Measurements from ENCODE around the gene OCRL. TPM values are rescaled to one million over a fixed set of nuclear protein-coding genes. Genes with fewer than 3 reads are reported as not detected.
"Not testable (repeated sequence)": the region's sequence is repeated elsewhere in the genome, so short reads cannot be mapped to it uniquely, and the experiment has no call there.

OCRL gene
- total and polyA plus RNA-seq, 2 of the 13 experiments (the other 11 are each of a cell fraction or from before 2014, with no cell fraction given), result 13.4 to 32.0 TPM

- FAIRE-seq; ATAC-seq; CTCF ChIA-PET (ENCODE audit: low intra/inter-chr PET ratio, low total read pairs); H3K27ac ChIP-seq (ENCODE audit: extremely low read length, insufficient read depth, low read length); H3K79me2 ChIP-seq (ENCODE audit: insufficient read depth, low read length); H3K4me3 ChIP-seq (replicated peaks in 1 of 3; ENCODE audit: insufficient read depth in 1 of 3, low read depth in 2 of 3, low read length in 3 of 3); H2AFZ ChIP-seq (ENCODE audit: low read length); H4K20me1 ChIP-seq (ENCODE audit: insufficient read depth, low read length); intact Hi-C loops (cut with micrococcal nuclease; ENCODE audit: unreplicated experiment); H3K4me1 ChIP-seq (ENCODE audit: insufficient read depth, low read length); H3K27me3 ChIP-seq (ENCODE audit: control insufficient read depth in 1 of 2, insufficient read depth in 2 of 2, low read length in 2 of 2); in situ Hi-C loops (cut with HindIII; ENCODE audit: extremely low pct_ligation_motif_present, low pct_unique_long_range_greater_than_20kb); POLR2A ChIA-PET; DNase-seq (ENCODE audit: low spot score); H3K9me3 ChIP-seq (ENCODE audit: low read length); H3K4me2 ChIP-seq (ENCODE audit: low read depth, low read length); BruUV-seq (replicated peaks); H3K9ac ChIP-seq (ENCODE audit: insufficient read depth, low read depth, low read length): not testable (repeated sequence)
- 100% methylated on average over 4 of the region's 4 CpGs for WGBS (ENCODE audit: low lambda C conversion rate)
- peaks cover 1 to 32% of the 10 kb centered on the region in 2 experiments; a peak in 2 of 5 replicates for H3K36me3 ChIP-seq (replicated peaks in 1 of 2; ENCODE audit: control insufficient read depth in 1 of 2, insufficient read depth in 2 of 2, low read length in 2 of 2)
Observed at GRCh38 chrX:129573652-129574051, 33.6 kb downstream of the OCRL start.

- no peak for ATAC-seq
- Histone ChIP-seq H3K4me3 (replicated peaks in 1 of 3; ENCODE audit: insufficient read depth in 1 of 3, low read depth in 2 of 3, low read length in 3 of 3) (no peak overlapping the region), H3K9me3 (ENCODE audit: low read length) (no peaks in the 10 kb centered on the region), H3K27ac (ENCODE audit: extremely low read length, insufficient read depth, low read length) (no peak overlapping the region), H4K20me1 (ENCODE audit: insufficient read depth, low read length) (no peaks in the 10 kb centered on the region), H3K79me2 (ENCODE audit: insufficient read depth, low read length) (no peaks in the 10 kb centered on the region), H3K27me3 (ENCODE audit: control insufficient read depth in 1 of 2, insufficient read depth in 2 of 2, low read length in 2 of 2) (no peaks in the 10 kb centered on the region), H3K4me2 (ENCODE audit: low read depth, low read length) (no peak overlapping the region), H3K9ac (ENCODE audit: insufficient read depth, low read depth, low read length) (no peak overlapping the region), H3K36me3 (replicated peaks in 1 of 2; ENCODE audit: control insufficient read depth in 1 of 2, insufficient read depth in 2 of 2, low read length in 2 of 2) (peaks cover 1 to 27% of the 10 kb centered on the region in 2 experiments; a peak in 2 of 5 replicates), H2AFZ (ENCODE audit: low read length) (no peak overlapping the region), H3K4me1 (ENCODE audit: insufficient read depth, low read length) (no peaks in the 10 kb centered on the region)
- no TSS peak for BruUV-seq (replicated peaks)
- ChIA-PET POLR2A (no interaction called here), CTCF (ENCODE audit: low intra/inter-chr PET ratio, low total read pairs) (no interaction called here)
- no peak for FAIRE-seq
- TF ChIP-seq NFAT5 (CRISPR knock-in tag; IDR thresholded peaks at IDR 0.05) (no peak), ZNF274 (CRISPR knock-in tag; IDR thresholded peaks at IDR 0.05) (no peak), ZNF782 (CRISPR knock-in tag; IDR thresholded peaks at IDR 0.05; ENCODE audit: borderline replicate concordance) (no peak), ZFP82 (CRISPR knock-in tag; IDR thresholded peaks at IDR 0.05; ENCODE audit: borderline replicate concordance) (no peak), HDAC2 (CRISPR knock-in tag; IDR thresholded peaks at IDR 0.05) (no peak), TCF7L2 (IDR thresholded peaks at IDR 0.05; ENCODE audit: low read depth, low read length) (no peak), FOXC1 (CRISPR knock-in tag; IDR thresholded peaks at IDR 0.05; ENCODE audit: borderline replicate concordance) (no peak)
- no peak for DNase-seq (ENCODE audit: low spot score)
- WGBS (ENCODE audit: low lambda C conversion rate), result 100% methylated on average over 2 of the region's 2 CpGs
- in situ Hi-C loops (cut with HindIII; ENCODE audit: extremely low pct_ligation_motif_present, low pct_unique_long_range_greater_than_20kb) (no loop called here), intact Hi-C loops (cut with micrococcal nuclease; ENCODE audit: unreplicated experiment) (no loop called here)
Observed at GRCh38 chrX:129574214-129574613, 34.2 kb downstream of the OCRL start.

Data from HepG2 (cell line).